22Rv1 (cell line): ENCODE results near the gene DNAI2.

ENCODE experiments used
- CTCF ChIP-seq: fragments of 450-650 bp; IDR thresholded peaks from 2 replicates; pipeline ENCODE4 v1.5.1; 2017; ENCODE audit warnings: mild to moderate bottlenecking
- ZFX ChIP-seq: fragments of 450-650 bp; IDR thresholded peaks from 2 replicates; pipeline ENCODE4 v1.6.1; 2017; ENCODE audit warnings: antibody characterized with exemption, borderline replicate concordance

GRCh38 chr17:74324521-74324920 is 50.5 kb downstream of the DNAI2 start:
- no peak for TF ChIP-seq CTCF
- no peak for TF ChIP-seq ZFX
